ENCODE results near the gene HBG2. TPM values are rescaled to one million over a fixed set of nuclear protein-coding genes. Genes with fewer than 3 reads are reported as not detected.

Gene HBG2
- total and polyA plus RNA-seq, 10 of the 15 experiments (the other 5 are each of a cell fraction or from before 2014, with no cell fraction given), result 1.1 to 8.3 (median 2.9) TPM; not detected in 5

DNA sequence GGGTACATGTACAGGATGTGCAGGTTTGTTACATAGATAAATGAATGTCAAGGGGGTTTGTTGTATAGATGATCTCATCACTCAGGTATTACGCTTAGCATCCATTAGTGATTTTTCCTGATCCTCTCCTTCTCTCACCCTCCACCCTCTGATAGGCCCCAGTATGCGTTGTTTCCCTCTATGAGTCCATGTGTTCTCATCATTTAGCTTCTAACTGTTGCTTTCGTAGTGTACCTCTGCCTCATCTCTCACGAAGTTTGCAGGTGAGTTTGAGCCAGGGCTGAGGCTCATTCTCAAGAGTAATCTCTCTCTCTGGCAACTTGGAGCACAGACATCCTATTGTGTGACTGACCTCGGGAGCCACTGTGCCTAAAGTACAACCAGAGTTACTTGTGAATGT lies 19.8 kb upstream of the HBG2 start:
- Histone ChIP-seq H3K36me3 (ENCODE audit: control insufficient read depth in 2 of 2, insufficient read depth in 2 of 2, low read length in 1 of 2) (no peaks in the 10 kb centered on the region), H3K79me2 (ENCODE audit: control insufficient read depth, insufficient read depth, low read length) (no peaks in the 10 kb centered on the region), H3K9ac (ENCODE audit: control insufficient read depth, insufficient read depth, low read length) (no peak overlapping the region), H3K9me3 (replicated peaks; ENCODE audit: control insufficient read depth, insufficient read depth, low read length) (no peaks in the 10 kb centered on the region), H2AFZ (ENCODE audit: control insufficient read depth, low read depth, low read length) (no peak overlapping the region), H4K20me1 (ENCODE audit: control insufficient read depth, insufficient read depth) (no peaks in the 10 kb centered on the region), H3K27me3 (replicated peaks in 1 of 2; ENCODE audit: control insufficient read depth in 2 of 2, insufficient read depth in 2 of 2, low read length in 1 of 2) (no peaks in the 10 kb centered on the region), H3K27ac (ENCODE audit: control insufficient read depth, insufficient read depth) (no peak overlapping the region), H3K4me3 (no peak overlapping the region), H3K4me2 (ENCODE audit: control insufficient read depth, insufficient read depth) (no peak overlapping the region), H3K4me1 (ENCODE audit: control insufficient read depth, insufficient read depth, low read length) (no peaks in the 10 kb centered on the region)
- 39% methylated on average over 5 of the region's 5 CpGs for WGBS (ENCODE audit: insufficient coverage, insufficient replicate concordance, low lambda C conversion rate, missing lambda C conversion rate)
- in situ Hi-C loops (cut with MboI) (no loop called here), intact Hi-C loops (cut with micrococcal nuclease; ENCODE audit: unreplicated experiment) (no loop called here)
- SMC1A ChIA-PET (ENCODE audit: uncharacterized antibody, unreplicated experiment), result interaction anchor here (1.2 kb wide), 1 partner anchor 9 kb away, joined by 3 read pairs; no protein-coding TSS in a partner anchor
- TF ChIP-seq SUZ12 (IDR thresholded peaks at IDR 0.05; ENCODE audit: unreplicated experiment) (no peak), YY1 (IDR thresholded peaks at IDR 0.05; ENCODE audit: low read depth, low read length) (no peak), NFIC (IDR thresholded peaks at IDR 0.05; ENCODE audit: low read depth, low read length) (no peak), IKZF2 (IDR thresholded peaks at IDR 0.05) (no peak), CBX5 (IDR thresholded peaks at IDR 0.05; ENCODE audit: low read depth) (no peak), SMARCA5 (IDR thresholded peaks at IDR 0.05) (no peak), BMI1 (IDR thresholded peaks at IDR 0.05; ENCODE audit: borderline replicate concordance) (no peak), PML (IDR thresholded peaks at IDR 0.05; ENCODE audit: low read length) (no peak), BCL11A (IDR thresholded peaks at IDR 0.05; ENCODE audit: low read depth, low read length) (no peak), SUPT20H (IDR thresholded peaks at IDR 0.05; ENCODE audit: borderline replicate concordance, control insufficient read depth, low read depth, low read length) (no peak), SRF (IDR thresholded peaks at IDR 0.05; ENCODE audit: low read depth in 2 of 2, low read length in 2 of 2) (no peak), ESRRA (IDR thresholded peaks at IDR 0.05; ENCODE audit: low read length) (no peak), FOXK2 (IDR thresholded peaks at IDR 0.05) (no peak)
- TF ChIP-seq, protein P1, sequence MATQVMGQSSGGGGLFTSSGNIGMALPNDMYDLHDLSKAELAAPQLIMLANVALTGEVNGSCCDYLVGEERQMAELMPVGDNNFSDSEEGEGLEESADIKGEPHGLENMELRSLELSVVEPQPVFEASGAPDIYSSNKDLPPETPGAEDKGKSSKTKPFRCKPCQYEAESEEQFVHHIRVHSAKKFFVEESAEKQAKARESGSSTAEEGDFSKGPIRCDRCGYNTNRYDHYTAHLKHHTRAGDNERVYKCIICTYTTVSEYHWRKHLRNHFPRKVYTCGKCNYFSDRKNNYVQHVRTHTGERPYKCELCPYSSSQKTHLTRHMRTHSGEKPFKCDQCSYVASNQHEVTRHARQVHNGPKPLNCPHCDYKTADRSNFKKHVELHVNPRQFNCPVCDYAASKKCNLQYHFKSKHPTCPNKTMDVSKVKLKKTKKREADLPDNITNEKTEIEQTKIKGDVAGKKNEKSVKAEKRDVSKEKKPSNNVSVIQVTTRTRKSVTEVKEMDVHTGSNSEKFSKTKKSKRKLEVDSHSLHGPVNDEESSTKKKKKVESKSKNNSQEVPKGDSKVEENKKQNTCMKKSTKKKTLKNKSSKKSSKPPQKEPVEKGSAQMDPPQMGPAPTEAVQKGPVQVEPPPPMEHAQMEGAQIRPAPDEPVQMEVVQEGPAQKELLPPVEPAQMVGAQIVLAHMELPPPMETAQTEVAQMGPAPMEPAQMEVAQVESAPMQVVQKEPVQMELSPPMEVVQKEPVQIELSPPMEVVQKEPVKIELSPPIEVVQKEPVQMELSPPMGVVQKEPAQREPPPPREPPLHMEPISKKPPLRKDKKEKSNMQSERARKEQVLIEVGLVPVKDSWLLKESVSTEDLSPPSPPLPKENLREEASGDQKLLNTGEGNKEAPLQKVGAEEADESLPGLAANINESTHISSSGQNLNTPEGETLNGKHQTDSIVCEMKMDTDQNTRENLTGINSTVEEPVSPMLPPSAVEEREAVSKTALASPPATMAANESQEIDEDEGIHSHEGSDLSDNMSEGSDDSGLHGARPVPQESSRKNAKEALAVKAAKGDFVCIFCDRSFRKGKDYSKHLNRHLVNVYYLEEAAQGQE (IDR thresholded peaks at IDR 0.05; ENCODE audit: low read depth, low read length), result no peak
- TF ChIP-seq, protein P2, sequence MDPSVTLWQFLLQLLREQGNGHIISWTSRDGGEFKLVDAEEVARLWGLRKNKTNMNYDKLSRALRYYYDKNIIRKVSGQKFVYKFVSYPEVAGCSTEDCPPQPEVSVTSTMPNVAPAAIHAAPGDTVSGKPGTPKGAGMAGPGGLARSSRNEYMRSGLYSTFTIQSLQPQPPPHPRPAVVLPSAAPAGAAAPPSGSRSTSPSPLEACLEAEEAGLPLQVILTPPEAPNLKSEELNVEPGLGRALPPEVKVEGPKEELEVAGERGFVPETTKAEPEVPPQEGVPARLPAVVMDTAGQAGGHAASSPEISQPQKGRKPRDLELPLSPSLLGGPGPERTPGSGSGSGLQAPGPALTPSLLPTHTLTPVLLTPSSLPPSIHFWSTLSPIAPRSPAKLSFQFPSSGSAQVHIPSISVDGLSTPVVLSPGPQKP (IDR thresholded peaks at IDR 0.05; ENCODE audit: low read depth, low read length), result no peak
- TF ChIP-seq, protein P3, sequence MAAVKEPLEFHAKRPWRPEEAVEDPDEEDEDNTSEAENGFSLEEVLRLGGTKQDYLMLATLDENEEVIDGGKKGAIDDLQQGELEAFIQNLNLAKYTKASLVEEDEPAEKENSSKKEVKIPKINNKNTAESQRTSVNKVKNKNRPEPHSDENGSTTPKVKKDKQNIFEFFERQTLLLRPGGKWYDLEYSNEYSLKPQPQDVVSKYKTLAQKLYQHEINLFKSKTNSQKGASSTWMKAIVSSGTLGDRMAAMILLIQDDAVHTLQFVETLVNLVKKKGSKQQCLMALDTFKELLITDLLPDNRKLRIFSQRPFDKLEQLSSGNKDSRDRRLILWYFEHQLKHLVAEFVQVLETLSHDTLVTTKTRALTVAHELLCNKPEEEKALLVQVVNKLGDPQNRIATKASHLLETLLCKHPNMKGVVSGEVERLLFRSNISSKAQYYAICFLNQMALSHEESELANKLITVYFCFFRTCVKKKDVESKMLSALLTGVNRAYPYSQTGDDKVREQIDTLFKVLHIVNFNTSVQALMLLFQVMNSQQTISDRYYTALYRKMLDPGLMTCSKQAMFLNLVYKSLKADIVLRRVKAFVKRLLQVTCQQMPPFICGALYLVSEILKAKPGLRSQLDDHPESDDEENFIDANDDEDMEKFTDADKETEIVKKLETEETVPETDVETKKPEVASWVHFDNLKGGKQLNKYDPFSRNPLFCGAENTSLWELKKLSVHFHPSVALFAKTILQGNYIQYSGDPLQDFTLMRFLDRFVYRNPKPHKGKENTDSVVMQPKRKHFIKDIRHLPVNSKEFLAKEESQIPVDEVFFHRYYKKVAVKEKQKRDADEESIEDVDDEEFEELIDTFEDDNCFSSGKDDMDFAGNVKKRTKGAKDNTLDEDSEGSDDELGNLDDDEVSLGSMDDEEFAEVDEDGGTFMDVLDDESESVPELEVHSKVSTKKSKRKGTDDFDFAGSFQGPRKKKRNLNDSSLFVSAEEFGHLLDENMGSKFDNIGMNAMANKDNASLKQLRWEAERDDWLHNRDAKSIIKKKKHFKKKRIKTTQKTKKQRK (IDR thresholded peaks at IDR 0.05; ENCODE audit: low read depth, low read length), result no peak
- TF ChIP-seq, protein P4, sequence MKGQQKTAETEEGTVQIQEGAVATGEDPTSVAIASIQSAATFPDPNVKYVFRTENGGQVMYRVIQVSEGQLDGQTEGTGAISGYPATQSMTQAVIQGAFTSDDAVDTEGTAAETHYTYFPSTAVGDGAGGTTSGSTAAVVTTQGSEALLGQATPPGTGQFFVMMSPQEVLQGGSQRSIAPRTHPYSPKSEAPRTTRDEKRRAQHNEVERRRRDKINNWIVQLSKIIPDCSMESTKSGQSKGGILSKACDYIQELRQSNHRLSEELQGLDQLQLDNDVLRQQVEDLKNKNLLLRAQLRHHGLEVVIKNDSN (IDR thresholded peaks at IDR 0.05; ENCODE audit: borderline replicate concordance, extremely low read length, insufficient read depth, low read depth, low read length), result no peak
- DNase-seq (ENCODE audit: low read depth, low spot score) (no peak), FAIRE-seq (no peak), ATAC-seq (no peak)
- CTCF ChIA-PET, result no interaction called here
- no TSS peak for BruUV-seq (replicated peaks)
- POLR2A ChIA-PET, result no interaction called here
- RAD21 ChIA-PET (ENCODE audit: unreplicated experiment), result no interaction called here

Data from GM12878 (cell line).